GOT3 (cell line): ENCODE measurements around the gene MRPL16.
"Not testable (repeated sequence)": the region's sequence is repeated elsewhere in the genome, so short reads cannot be mapped to it uniquely, and the experiment has no call there.

ENCODE experiments used
- DNase-seq: peaks from one replicate; lab custom pipeline; 2025; ENCODE audit warnings: mixed read lengths; lab: John Stamatoyannopoulos, UW

Gene MRPL16

DNA sequence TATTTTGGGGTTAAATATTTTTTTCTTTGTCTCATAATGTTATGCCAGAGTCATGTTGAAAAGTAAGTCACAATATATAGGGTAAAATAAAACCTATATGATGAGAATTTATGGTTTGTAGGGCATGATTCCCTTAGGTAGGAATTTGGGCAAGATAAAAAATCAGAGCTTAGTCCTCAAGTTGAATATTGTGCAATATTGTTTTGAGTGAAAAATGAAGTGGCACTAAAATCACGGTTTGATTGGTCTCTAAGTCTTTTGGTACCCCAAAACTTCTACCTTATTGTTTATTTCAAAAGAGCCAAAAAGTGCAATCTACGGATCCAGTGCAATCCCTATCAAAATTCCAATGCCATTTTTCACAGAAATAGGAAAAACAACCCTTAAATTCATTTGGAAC, 1.6 kb upstream of the MRPL16 start:
- no peak for DNase-seq

DNA sequence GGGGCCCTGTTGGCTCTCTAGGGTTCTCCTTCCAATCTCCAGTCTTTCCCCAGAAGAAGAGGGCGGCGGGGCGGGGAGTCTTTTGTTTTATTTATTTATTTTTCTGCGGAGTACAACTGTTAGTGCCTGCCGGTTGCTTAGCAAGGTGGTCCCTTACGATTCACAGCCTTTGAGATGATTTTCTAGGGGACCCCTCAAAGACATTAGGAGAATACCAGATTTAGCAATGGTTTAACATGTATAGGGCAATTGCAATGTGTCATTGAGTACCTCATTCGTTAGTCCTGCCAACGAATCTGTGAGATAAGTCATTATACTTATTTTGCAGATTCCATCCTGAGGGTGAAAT, 307 bp upstream of the MRPL16 start:
- no peak for DNase-seq

DNA sequence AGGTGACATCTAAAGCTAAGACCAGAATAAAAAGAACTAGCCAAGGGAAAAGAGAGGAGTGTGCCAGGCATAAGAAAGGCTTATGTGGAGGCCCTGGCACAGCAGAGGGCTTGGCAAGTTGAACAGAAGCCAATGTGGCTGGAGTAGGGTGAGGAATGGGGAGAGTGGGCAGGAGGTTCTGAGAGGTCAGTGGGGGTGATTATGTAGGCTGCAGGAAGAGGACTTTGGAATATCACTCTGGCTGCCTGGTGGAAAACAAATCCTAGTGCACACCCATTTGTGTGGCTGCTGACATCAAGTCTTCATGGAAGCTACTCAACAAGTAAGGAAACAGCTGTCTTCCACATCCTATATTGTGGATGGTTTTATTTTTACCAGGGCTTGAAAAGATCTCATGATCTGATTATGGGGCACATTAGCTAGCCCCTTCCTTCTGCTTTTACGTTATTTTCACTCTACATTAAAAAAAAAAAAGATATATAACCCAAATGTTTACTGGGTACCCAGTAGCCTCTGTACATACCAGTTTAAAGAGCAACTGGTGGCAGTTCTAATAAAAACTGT, 3.4 kb downstream of the MRPL16 start:
- no peak for DNase-seq

DNA sequence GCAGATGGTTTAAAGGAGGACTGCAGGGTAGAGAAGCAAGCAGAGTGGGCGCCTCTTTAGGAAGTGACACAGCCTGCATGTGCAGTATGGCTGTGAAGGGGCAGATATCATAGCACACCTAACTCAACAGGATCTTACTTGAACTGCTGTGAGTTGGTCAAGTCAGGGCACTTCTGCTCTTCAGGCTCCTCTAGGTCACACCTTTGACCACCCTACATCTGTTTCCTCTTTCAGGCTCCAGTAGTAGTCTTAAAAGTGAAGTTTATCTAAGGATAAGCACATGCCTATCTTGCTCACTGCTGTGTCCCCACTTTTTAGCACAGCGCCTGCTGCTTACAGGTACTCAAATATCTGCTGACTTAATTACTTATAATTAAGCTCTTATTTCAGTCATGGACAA, 6.5 kb downstream of the MRPL16 start:
- DNase-seq = no peak

DNA sequence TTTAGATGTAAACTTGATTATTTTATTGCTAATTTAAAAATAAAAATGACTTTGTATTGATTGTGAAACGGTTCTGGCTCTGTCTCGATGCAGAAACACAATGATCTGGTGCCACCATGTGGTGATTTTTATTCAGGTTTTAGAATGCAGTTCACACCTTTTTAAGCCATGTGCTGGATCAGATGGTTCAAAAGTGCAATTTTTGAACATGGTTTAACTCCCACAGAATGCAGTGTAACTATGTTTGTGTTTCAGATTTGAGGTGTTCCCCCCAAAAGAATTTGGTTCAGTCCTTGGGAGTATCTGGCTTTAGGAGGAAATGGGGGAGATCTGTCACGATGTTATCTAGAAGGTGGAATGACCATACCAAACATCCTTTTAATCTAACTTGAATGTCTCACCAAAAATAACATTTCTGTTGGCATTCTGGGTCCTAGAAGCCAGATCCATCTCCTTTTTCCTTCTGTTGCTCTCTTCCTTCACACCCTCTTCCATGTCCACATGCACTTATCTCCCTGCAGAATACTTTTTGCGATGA, 7.9 kb downstream of the MRPL16 start:
- no peak for DNase-seq

DNA sequence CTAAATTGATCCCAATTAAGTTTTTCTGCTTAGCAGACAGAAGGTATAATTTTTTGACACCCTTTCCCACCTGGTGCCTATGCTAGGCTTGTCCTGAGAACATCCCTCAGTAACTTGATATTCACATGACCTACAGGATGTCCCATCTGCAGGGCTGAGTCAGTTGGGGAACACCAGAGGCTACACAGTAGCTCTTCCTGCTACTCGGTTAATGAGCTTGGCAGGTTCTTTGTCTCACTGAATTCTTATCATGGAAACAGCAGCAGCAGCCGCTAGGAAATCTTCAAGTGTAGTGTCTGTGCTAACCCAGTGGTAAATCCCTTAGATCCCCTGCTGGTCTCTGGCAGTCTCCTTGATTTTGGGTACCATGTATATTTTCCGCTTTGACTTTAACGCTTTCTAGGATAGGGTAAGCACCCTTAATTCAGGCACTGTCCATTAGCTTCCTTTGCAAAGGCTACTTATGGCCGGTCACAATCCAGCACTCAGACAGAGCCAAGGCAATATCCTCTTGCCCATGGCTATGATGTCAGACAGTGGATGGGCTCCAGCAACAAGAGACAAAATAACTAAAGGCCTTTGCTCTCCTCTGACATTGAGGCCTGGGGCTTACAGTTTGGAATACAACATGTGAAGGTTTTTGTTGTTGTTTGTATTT, 8.5 kb downstream of the MRPL16 start:
- DNase-seq = no peak

DNA sequence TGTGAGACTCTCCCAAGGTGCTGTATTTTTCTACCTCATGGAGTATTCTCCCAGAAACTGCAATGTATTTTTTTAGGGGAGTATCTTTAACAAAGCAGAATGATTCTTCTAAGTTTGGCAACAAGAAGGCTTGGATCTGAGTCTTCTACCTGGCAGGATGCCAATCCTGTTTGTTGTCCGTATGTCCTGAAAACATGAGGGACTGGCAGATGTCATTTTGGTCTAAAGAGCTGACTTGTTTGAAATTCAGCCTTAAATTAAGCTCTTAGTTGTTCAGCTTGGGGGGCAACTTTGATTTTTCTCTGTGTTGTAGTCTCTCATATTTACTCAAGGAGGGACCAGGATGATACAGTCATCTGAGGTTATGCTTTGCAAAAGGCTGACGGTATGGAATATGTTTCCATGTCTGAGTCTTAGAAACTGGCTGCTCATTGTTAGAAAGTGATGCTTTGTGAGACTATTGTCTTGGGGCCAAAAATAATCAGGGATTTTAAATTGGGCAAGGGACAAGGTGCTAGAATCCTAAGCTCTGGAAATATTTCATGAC, 9.3 kb downstream of the MRPL16 start:
- no peak for DNase-seq

DNA sequence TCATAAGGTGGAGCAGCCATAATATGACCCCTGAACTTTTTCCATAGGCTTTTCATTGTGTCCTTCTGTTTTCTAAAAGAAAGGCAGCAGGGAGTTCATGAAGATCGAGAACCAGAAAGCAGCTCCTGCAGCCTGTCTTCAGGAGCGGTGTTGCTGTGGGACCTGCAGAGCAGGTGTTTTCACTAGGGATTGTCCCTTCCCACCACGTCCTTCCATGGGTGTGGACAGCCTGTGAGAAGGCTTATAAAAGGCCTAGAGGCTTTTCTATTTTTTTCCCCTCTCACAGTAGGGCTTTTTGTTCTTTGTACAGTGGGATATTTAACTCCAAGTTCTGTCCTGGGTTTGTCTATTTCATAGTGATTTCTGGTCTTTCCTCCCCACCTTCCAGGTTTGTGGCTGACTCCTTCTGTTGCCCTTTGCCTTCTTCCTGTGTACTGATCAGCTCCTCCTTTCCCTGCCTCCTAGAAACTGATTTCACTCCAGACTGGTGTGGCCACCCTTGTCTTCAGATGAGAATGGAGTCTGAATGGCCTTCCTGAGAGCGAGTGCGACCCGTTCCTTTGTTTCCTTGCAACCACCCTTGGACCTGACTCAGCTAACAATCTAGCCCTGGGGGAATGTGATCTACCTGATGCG, 10.1 kb downstream of the MRPL16 start:
- no peak for DNase-seq

DNA sequence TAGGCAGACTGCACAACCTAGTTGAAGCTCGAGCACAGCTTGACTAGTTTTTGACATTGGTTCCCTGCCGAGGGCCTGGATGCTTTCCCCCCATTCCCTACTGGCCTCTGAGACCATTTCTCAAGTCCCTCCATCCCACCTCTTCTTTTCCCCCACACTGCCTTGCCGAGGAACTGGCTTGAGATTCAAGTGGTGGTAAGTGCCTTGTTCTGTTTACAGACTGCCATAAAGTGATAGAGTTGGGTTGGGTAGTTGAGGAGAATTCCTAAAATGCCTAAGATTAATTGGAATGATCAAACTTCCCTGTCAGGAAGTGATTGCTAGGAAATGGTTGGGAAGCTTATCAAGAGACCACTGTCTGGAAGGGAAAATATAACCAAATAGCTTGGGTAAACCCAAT, 16.2 kb downstream of the MRPL16 start:
- no peak for DNase-seq

DNA sequence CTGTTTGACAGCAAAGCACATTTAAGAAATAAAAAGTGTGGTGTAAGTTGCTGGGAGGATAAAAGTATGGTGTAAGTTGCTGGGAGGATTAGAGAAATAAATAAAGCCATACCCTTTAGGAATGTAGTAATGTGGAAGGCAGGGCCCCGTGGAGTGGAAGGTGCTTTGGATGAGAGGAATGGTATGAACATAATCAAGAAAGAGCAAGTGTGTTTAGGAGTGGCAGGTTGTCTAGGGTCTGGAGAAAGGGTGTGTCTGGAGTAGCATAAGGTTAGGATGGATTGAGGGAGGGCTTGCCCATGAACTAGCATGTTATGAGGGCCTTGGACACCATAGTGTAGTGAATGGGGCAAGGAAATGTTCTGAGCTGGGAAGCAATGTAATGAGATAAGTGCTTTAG, 18.1 kb downstream of the MRPL16 start:
- DNase-seq = no peak

DNA sequence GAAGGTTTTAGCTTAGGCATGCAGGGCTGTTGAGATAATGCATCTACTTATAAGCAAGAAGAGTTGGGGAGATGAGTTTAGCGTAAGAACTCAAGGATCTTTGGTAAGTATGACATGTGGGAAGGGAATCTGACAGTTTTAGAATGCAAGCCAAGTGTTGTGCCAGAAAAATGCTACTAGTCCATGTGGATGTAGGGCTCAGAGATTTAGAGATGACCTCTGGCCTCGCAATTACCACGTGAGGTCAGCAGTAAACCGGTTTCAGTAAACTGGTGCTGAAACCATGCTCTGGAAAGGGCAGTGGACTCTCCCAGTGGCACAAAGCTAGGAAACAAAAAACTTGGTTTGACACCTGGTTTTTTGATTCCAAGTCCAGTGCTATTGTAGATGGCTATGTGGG, 18.9 kb downstream of the MRPL16 start:
- no peak for DNase-seq

DNA sequence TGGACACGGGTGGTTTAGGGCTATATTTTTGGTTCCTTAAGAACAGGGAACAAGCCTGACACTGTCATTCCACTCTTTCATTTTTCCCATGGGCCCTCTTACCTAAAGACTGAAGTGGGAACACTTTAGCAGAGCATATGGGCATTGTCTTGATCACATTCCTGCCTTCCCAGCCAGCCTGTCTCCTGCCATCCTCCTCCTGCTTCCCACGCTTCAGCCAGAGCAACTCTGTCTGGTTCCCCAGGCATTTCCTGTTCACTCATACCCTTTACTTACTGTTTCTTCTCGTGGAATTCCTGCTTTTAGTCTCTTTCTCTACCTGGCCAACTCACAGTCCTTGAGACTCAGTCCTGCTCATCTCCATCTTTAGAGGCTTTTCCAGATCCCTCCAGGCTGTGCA, 22.8 kb downstream of the MRPL16 start:
- DNase-seq = no peak

DNA sequence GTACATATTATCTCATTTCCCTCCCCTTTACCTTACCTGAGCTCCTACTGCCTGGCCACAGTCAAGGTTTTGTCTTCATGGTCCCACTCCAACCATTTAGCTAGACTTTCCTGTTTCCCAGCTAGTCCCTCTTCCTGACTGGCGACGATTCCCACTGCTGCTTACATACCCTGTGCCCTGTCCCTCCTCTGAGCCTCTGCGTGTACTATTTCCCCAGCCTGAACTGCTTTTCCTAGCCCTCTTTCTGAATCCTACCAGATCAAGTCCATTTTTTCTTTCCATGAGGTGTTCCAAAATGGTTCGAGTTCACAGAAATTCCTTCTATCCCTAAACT, 23.4 kb downstream of the MRPL16 start:
- peak; percentile 20 for DNase-seq

DNA sequence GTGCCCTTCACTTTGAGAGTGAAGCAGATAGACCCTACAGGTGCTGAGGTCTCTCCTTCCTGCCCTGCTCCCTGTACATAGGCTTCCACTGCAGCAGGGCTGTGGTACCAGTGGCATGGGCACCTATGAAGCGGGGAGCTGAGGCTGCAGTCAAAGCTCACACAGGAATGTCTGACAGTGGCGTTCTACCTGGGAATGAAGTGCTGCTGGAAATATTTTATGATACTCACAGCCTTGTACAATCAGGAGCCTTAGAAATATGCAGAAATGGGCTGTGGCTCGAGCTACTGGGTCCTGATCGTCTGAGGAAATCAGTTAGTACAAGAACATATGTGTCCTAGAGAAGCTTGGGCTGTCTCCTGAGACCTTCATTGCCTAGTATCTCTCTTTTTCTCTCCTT, 24.8 kb downstream of the MRPL16 start:
- no peak for DNase-seq

DNA sequence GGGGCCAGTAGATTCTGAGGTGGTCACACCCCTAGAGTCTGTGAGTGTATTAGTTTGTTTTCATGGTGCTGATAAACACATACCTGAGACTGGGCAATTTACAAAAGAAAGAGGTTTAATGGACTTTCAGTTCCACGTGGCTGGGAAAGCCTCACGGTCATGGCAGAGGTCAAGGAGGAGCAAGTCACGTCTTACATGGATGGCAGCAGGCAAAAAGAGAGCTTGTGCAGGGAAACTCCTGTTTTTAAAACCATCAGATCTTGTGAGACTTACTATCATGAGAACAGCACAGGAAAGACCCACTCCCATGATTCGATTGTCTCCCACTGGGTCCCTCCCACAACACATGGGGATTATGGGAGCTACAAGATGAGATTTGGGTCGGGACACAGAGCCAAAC, 26.1 kb downstream of the MRPL16 start:
- DNase-seq = not testable (repeated sequence)

DNA sequence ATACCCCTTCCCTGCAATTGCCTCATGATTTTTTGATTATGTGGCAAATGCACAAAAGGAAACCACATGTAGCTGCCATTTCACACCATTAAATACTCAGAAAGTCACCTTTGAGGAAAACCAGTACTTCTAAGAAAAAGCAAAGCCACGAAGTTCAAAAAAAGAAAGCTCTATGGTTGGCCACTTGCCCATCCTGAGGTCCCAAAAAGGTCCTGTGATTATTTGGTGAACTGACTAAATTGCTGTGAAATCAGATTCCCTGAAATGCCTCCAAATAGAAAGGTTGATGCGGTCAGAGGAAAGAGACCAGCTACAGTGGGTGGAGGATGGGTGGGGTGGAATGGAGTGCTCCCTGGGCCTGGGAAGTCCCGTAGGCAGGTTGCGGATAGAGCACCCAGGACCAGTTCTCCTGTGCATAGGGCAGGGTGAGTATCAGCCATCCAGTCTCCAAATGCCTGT, 26.9 kb downstream of the MRPL16 start:
- DNase-seq = no peak

DNA sequence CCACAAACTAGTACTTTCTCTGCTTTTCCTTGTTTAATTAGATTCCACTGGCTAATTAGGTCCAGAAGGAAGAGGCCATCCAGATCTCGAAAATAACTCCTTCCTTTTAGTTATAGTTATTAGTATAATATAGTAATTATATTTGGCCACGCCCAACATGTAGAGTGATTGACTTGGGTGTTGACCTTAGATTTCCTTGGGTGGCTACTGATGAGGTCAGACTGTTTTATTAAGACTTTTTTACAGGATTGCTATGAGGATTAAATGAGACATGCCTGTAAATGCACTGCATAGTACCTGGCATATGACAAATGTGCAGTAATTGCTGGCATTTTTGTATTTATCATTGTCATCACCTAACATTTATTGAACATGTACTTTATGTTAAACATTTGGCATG, 28.5 kb downstream of the MRPL16 start:
- DNase-seq = no peak

DNA sequence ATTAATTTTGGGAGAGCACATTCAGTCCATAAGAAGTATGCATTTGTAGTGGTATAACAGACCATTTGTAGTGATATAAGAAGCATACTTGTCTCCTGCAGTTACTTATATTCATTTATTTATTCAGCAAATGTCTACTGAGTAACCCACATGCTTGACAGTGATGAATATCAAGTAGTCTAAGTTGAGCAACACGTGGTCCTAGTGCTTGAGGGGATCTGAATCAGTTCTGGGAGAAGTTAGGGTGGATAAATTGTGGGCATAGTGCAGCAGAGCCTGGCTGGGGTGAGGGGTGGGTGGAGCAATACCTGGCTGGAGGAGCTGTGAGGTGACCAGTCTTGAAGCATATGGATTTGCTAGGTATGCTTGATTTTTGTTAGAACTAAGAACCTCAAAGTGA, 31.1 kb downstream of the MRPL16 start:
- no peak for DNase-seq

DNA sequence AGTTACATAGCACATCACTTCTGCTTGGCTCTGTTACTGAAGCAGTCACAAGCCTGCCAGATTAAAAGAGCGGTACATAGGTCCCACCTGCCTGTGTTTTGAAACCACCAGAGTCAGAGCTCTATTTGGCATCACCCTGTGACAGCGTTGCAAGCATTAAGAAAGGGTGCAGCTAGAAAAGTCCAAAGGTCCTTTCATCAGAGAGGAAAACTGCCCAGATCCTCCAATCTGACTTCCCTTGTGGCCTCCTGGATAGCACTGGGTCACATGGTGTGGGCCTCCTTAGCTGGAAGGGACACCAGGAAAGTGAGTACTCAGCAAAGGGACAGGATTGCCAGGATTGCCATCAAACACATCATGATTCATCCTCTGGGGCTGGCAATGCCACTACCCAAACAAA, 32.5 kb downstream of the MRPL16 start:
- DNase-seq = no peak

DNA sequence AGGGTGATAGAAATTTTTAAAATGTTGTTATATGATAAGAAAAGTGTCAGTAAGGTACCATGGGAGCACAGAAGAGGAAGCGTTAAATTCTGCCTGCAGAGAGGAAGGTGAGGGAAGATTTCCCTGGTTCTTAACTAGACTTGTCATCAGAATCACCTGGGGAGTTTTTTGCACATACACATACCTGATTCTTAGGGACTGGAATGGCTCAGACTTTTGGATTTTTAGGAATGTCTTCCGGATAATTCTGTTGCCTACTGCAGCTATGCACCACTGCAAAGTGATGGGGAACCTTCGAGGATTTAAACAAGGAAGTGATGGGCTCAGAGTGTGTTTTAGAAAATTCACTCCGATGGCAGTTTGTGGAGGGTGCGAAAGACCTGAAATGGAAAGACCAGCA, 33.5 kb downstream of the MRPL16 start:
- DNase-seq = no peak

DNA sequence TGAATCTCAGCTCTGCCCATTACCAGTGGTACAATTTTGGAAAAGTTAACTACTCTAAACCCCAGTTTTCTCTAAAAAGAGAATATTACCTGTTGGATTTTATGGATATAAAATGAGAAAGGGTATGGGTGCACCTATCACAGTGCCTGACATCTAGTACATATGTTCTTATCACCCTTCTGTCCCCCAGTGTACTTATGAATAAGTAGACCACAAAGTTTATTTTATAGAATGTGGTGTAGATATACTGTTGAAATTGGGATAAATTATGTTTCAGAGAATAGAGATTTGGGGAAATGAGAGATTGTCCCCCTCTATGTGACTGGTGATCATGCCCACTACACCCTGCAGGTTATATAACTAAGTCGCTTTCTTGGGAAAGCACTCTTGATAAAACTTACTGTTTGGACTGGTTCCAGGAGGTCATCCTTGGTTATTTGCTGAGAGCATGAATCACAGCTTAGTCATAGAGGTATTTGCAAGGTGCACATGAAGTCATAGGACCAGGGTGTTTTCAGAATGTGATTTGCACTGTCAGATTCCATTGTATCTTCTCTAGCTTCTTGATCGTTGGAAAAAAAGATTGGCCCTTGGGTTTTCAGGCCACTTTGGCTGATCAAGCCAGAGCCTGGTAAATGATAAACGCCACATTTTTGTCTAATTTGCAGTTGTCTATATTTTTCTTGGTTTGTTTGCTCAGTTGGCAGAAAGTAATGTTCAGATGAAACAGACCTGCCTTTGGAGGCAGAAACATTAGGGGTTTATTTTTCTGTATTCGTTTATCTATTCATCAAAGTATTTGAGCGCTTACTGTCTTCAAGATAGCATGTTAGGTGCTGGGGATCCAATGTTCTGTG, 34.1 kb downstream of the MRPL16 start:
- DNase-seq = no peak

DNA sequence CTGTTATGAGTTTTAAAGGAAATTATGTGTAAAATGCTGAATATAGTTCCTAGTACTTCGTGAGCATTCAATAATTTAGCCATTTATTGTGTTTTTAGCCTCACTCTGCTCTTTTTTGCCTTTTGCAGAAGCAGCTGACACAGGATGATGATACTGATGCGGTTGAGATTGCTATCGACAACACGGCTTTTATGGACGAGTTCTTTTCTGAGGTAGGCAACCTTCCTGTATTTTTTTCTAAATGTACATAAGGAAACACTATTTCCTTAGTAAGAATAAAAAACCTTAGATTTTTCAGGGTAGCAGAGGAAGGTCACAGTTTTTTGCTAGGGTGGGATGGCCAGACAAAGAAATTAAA, 37.5 kb downstream of the MRPL16 start:
- no peak for DNase-seq

DNA sequence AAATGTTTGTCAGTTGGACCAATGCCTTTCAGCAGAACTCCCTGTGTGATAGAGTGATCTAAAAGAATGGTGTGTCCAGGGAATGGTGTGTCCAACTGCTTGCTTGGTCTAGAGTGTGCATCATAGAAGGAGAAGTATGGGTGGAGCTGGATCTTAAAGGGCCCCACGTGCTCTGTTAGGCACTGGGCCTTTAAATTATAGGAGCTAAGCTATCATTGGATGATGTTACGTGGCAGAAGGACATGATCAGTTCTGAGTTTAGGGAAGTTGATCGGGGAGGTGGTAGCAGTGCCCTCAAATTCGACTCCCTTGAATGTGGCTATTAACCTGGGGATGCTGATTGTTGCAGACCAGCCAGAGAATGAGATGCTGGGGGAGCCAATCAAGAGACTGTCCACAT, 39.0 kb downstream of the MRPL16 start:
- no peak for DNase-seq
